ENCODE results near the gene KCNT2. TPM values are rescaled to one million over a fixed set of nuclear protein-coding genes. Genes with fewer than 3 reads are reported as not detected.

KCNT2 gene
- 1.4 and 1.6 TPM in 2 replicates for total RNA-seq
- 0.37 and 0.46 TPM in 2 replicates for polyA plus RNA-seq
- polyA plus RNA-seq (2011; cell fraction: cytosol; rRNA removed), result 0.23 and 0.25 TPM in 2 replicates
- polyA plus RNA-seq (2011; cell fraction: nucleus; rRNA removed), result 2.4 TPM in 2 replicates
- polyA plus RNA-seq (2012), result 0.16 and 0.83 TPM in 2 replicates
- 2.3 and 4.3 TPM in 2 replicates for polyA minus RNA-seq
- polyA minus RNA-seq (2011; cell fraction: cytosol; rRNA and poly(A)+ RNA removed), result 0.72 TPM
- polyA minus RNA-seq (2011; cell fraction: nucleus; rRNA and poly(A)+ RNA removed), result 7.5 and 8.2 TPM in 2 replicates
- Bru-seq, nascent RNA, result percentile 43 among the genes with signal in this experiment
- BruChase-seq, experiment 1, labeled RNA remaining after a 6-hour chase, result percentile 29 among the genes with signal in this experiment
- percentile 40 among the genes with signal in this experiment for BruChase-seq, experiment 2, labeled RNA remaining after a 2-hour chase
- long read RNA-seq, result 0 reads

DNA sequence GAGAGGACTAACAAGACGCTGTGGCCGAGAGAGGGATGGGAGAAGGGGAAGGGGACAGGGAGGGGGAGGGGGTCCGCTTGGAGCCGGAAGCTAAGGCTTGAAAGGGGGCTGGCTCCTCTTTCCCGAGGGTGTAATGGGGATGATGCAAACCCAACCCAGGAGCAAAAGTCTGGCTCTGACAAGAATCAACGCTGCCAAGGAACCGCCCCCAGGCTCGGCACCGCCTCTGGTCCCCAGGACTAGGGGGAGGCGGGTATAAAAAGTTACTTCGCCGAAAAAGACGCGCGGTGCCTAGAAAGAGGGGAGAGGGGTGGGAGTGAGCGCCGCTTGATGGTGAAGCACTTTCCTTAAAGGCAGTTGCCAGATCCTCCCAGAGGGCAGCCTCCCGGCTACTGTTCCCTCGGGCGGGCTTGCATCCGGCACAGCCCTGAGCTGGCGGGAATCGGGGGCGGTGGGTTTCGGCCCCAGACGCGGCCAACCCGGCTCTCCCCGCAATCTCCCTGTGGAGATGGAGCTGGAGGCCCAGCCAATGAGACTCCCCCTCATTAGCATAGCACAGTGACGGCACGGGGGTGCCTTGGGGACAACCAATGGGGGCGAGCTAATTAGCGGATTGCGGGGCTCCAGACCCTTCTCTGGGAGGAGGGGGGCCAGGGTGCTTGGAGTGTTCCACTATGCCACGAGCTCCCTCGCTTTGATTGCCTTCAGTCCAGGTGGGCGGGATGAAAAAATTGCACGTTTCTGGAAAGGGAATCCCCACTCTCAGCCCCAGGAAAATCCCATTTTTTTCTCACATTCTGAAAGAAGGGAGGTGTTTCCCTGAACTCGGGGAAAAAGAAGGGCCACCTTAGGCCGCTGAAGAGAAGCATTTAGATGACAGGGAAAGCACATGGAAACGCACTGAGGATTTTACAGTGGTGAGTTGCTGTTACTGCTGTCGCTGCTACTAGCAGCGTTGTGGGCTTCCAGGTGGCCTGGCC lies at the start of gene KCNT2:
TSS of gene KCNT2 (minus strand) at position 51 of the 980 bp plus-strand sequence. CDS start 131 bp downstream, outside the sequence.
- peaks cover 10% of the 10 kb centered on the region for H3K4me1 ChIP-seq (ENCODE audit: control insufficient read depth, extremely low read depth, insufficient read depth, low read length)
- peak within 1 kb of the TSS; percentile 35 for H3K9ac ChIP-seq (replicated peaks; ENCODE audit: extremely low read depth, insufficient read depth, low read length)
- H3K9me3 ChIP-seq (replicated peaks; ENCODE audit: control insufficient read depth, insufficient read depth, low read length), result no peaks in the 10 kb centered on the region
- CTCF ChIA-PET, result interaction anchor here (0.7 to 1.4 kb wide), 5 partner anchors 22 to 253 kb away, joined by 3 to 9 read pairs (median 4); no protein-coding TSS in a partner anchor
- no peaks in the 10 kb centered on the region for H3K79me2 ChIP-seq (ENCODE audit: control insufficient read depth, insufficient read depth, low read length)
- intact Hi-C loops (cut with micrococcal nuclease), result loop anchor here (5.0 kb wide), 2 partner anchors 121 to 251 kb away; no protein-coding TSS in a partner anchor
- DNase-seq (ENCODE audit: low read depth, low spot score) (peak; percentile 86), FAIRE-seq (peak; percentile 63)
- dilution Hi-C loops (cut with MboI; ENCODE audit: extremely low pct_ligation_motif_present, low sequenced_read_pairs), result no loop called here
- TF ChIP-seq JUN (IDR thresholded peaks at IDR 0.05; ENCODE audit: borderline replicate concordance, insufficient read depth, insufficient read length, low read depth) (no peak), POLR2AphosphoS5 (IDR thresholded peaks at IDR 0.05; ENCODE audit: insufficient read depth, low read depth, low read length) (peak; percentile 30)
- TF ChIP-seq, protein P1, sequence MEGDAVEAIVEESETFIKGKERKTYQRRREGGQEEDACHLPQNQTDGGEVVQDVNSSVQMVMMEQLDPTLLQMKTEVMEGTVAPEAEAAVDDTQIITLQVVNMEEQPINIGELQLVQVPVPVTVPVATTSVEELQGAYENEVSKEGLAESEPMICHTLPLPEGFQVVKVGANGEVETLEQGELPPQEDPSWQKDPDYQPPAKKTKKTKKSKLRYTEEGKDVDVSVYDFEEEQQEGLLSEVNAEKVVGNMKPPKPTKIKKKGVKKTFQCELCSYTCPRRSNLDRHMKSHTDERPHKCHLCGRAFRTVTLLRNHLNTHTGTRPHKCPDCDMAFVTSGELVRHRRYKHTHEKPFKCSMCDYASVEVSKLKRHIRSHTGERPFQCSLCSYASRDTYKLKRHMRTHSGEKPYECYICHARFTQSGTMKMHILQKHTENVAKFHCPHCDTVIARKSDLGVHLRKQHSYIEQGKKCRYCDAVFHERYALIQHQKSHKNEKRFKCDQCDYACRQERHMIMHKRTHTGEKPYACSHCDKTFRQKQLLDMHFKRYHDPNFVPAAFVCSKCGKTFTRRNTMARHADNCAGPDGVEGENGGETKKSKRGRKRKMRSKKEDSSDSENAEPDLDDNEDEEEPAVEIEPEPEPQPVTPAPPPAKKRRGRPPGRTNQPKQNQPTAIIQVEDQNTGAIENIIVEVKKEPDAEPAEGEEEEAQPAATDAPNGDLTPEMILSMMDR (IDR thresholded peaks at IDR 0.05; ENCODE audit: extremely low read depth in 1 of 2, insufficient read depth in 1 of 2, low read depth in 1 of 2, low read length in 2 of 2), result peak in 1 of 2 donors; percentile 3
- peak within 1 kb of the TSS; percentile 83 for H3K4me2 ChIP-seq (ENCODE audit: insufficient read depth, low read length)
- H3K9me1 ChIP-seq (replicated peaks; ENCODE audit: control insufficient read depth, extremely low read depth, insufficient read depth, low read length), result no peaks in the 10 kb centered on the region
- POLR2A ChIA-PET, result interaction anchor here (0.5 kb wide), 1 partner anchor 25 kb away, joined by 4 read pairs; no protein-coding TSS in a partner anchor
- H4K20me1 ChIP-seq (replicated peaks; ENCODE audit: control insufficient read depth, extremely low read depth, insufficient read depth, low read length), result no peaks in the 10 kb centered on the region
- BruUV-seq (replicated peaks), result no TSS peak
- H3K36me3 ChIP-seq (ENCODE audit: control insufficient read depth in 2 of 2, extremely low read depth in 1 of 2, insufficient read depth in 2 of 2, low read length in 2 of 2), result no peaks in the 10 kb centered on the region
- H3K27ac ChIP-seq (ENCODE audit: insufficient read depth, low read depth, low read length), result no peak within 1 kb of the TSS
- H3K4me3 ChIP-seq (replicated peaks in 1 of 3; ENCODE audit: insufficient read depth in 1 of 3, low read depth in 1 of 3, low read length in 3 of 3), result peak within 1 kb of the TSS; percentile 68 to 79 (median 69)
- no peaks in the 10 kb centered on the region for H3K27me3 ChIP-seq (ENCODE audit: control insufficient read depth in 2 of 2, insufficient read depth in 2 of 2, low read length in 2 of 2)
- peak within 1 kb of the TSS; percentile 88 for H2AFZ ChIP-seq (ENCODE audit: low read depth, low read length)
